HG02759 (cell line): Measurements from ENCODE around the gene SLC5A3.

Source experiments
- ATAC-seq: cut with Tn5 transposase; IDR thresholded peaks from one replicate; pipeline ENCODE4 v1.9.1; 2021; ENCODE audit warnings: mild to moderate bottlenecking, moderate library complexity; ENCODE audit not compliant: unreplicated experiment

Gene SLC5A3

DNA sequence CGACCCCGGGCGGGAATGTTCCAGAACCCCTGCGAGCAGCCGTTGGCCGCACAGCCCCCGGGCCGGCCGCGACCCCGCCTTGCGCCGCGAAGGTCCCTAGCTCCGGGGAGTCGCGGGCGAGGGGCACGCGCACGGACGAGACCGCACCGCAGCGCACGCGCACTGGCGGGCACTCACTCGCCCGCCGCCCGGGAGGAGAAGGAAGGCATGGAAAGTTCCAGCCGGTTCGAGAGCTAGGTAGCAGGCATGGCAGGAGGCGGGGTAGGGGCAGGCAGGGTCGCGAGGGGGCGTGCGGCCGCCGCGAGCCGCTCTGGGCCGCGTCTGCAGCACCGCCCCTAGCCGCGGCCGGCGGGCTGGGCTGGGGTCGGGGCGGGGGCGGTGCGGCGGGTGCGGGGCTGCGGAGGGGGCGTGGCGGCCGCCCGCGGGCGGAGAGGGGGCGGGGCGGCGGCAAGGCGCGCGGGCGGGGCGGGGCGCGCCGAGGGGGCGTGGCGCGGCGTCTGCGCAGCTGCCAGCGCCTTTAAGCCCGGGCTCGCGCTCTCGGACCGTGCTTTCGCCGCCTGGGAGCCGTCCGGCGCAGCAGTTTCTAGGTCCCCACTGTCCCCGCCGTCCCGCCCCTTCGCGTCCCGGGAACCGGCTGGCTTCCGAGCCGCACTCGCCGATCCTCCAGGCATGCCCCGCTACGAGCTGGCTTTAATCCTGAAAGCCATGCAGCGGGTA lies at the start of gene SLC5A3, which contains the start of gene MRPS6:
TSS of gene SLC5A3 (plus strand) at position 547 of the 717 bp plus-strand sequence. CDS start 21,621 bp downstream, outside the sequence.
TSS of gene MRPS6 (plus strand) at position 547 of the 717 bp plus-strand sequence. CDS start at position 670, 123 bp downstream.
- ATAC-seq, result peak; percentile 85

- no peak for ATAC-seq
Measured at GRCh38 chr21:34023691-34024373, 49.5 kb upstream of the SLC5A3 start.

DNA sequence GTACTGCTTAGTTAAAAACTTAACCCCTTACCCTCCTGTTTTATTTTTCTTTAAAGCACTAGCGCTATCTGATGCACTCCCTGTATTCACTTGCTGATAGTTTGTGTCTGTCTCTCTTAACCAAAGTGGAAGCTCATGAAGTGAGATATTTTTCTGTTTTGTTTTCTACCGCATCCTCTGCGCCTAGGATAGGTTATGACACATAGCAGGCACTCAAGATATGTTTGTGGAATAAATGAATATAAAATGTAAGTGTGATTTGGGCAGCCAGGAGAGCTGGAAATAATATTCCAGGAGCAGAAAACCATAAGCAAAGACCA lies 49.0 kb upstream of the SLC5A3 start:
- ATAC-seq, result no peak

- no peak for ATAC-seq
Measured at GRCh38 chr21:34027721-34028461, 45.5 kb upstream of the SLC5A3 start.

- ATAC-seq, result peak; percentile 87
Measured at GRCh38 chr21:34029743-34030528, 43.4 kb upstream of the SLC5A3 start.

GRCh38 chr21:34031835-34032370 lies 41.5 kb upstream of the SLC5A3 start:
- peak; percentile 64 for ATAC-seq

GRCh38 chr21:34034369-34035014 lies 38.9 kb upstream of the SLC5A3 start:
- ATAC-seq, result no peak

DNA sequence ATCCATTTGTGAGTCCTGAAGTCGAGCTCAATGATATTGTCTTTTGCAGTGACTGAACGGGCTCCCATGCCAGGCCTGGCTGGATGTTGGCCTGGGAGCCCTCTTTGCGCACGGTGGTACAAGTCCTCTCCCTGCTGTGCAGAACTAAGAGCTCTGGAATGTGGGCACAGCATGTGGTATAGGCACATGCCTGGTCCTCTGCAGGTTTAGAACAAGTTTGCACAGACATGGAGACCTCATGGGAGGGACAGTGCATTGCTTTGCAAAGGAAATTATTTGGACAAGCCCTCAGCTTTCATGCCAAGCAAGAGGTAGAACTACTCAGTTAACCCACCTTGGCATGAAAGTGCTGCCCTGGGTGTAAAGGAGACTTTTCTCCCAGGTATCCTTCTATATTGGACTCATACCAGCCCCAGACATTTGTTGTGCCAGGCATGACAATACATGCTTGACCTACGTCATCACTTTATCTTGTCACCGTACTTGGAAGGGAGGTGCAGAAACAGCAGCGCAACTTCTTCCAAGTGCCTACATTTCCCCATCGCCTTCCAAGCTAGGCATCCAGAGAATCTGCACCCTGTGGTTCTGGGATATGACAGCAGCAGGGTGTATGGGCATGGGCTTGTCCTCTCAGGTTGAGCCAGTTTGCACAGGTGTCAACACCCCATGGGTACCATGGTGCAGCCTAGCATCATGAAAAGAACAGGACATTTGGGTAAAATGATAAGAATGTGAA lies 37.6 kb upstream of the SLC5A3 start:
- no peak for ATAC-seq

GRCh38 chr21:34037009-34037795 lies 36.2 kb upstream of the SLC5A3 start:
- no peak for ATAC-seq

DNA sequence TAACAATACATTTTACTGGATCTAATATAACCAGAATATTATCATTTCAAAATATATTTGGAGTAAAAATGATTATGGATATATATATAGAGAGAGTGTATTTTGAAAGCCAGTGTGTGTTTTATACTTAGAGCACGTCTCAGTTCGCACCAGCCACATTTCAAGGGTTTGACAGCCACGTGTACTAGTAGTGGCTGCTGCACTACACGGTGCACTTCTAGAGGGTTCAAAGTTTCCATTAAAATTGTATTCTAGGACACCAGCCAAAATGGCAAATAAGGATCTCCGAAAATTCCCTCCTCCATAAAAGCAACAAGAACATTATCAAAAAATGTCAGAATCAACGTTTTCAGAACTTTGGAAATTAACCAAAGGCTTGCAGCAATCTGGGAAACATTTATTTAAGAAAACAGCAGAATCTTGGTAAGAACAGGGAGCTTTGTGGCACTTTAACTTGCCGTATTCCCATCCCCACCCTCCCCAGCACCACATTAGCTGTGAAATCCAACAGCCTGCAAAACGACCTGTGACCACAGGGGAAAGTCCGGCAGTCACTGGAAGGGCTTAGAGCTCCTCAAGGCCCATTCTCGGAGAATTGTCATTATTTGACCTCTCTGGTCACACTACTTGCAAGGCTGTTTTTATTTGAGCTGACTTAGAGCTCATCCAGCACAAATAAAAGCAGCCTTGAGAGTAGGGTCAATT lies 33.5 kb upstream of the SLC5A3 start:
- no peak for ATAC-seq

GRCh38 chr21:34042735-34043134 lies 30.6 kb upstream of the SLC5A3 start:
- no peak for ATAC-seq

- ATAC-seq, result no peak
Measured at GRCh38 chr21:34043333-34043732, 30.0 kb upstream of the SLC5A3 start.

DNA sequence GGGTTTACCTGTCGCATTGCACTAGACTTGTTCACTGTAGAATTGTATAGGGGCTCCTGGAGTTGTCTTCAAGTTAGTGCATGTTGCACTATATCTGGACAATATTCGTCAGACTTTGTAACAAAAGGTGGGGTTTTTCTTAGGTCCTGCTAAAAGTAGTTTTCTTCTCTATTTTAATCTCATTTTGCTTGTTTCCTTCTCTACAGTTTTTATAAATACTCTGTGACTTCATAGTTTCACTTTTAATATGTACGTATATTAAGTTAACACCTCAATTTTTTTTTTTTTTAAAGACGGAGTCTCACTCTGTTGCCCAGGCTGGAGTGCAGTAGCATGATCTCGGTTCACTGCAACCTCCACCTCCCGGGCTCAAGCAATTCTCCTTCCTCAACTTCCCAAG lies 26.5 kb upstream of the SLC5A3 start:
- ATAC-seq, result peak; percentile 53

GRCh38 chr21:34047835-34048234 lies 25.5 kb upstream of the SLC5A3 start:
- ATAC-seq, result no peak

DNA sequence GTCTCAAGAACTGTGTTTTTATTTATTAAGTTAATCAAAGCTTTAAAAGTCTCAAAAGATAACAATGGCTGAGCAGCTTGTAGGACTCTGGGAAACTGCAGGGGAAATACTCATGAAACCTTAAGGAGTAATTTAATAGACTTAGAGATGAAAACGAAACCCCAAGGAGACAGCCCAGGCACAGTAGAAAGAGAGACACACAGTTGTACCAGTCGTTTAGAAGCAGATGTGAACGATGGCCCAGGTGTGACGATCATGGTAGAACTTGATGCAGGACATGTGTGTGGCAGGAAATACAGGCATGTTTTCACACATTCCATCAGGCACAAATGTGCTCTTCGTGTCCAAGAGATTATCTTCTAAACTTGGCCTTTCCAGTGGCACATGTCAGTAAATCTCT lies 21.2 kb upstream of the SLC5A3 start:
- ATAC-seq, result no peak

DNA sequence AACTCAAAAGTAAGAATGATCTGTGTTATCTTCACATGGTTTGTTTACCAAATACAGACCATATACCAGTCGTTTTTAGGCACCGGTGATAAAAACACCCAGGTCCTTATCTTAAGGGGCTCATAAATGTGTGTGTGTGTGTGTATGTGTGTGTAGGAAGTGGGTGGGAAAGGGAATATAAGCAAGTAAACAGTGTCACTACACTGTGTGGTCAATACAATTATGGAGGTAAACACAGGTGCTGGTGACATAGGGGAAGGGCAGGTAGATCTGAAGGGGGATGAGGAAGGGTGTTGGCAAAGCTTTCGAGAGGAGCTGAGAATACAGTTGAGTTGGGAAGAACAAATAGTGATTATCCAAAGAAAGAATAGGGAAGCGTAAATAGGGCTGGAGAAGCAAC lies 19.1 kb upstream of the SLC5A3 start:
- ATAC-seq, result no peak

DNA sequence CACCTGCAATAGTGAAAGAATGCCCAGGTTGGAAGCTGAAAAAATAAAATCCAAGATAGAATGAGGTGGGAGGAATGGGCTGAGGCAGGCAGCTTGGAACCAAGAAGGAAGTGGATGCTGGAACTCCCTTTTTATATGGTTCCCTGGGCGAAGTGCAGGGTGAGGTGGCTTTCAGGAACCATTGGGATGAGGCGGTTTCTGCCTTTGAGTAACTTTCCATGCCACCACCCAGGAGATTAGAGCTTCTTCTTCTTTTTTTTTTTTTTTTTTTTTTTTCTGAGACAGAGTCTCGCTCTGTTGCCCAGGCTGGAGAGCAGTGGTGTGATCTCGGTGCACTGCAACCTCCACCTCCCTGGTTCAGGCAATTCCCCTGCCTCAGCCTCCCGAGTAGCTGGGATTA lies 17.8 kb upstream of the SLC5A3 start:
- ATAC-seq, result no peak

DNA sequence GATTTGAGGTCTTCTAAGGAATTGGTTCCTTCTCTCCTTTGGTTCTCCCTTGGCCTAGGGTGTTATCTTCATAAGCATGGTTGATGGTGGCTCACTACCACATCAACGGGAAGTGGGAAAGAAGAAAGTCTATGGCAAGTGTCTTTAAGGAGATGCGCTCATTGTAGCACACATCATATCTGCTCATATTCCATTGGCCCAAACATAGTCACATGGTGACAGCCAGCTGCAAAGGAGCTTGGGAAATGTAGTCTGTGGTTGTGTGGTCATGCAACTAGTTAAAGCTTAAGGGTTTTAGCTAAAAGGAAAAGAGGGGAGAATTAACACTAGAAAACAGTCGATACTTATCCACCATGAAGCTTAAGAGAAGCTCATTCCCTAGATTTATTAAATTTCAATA lies 11.4 kb upstream of the SLC5A3 start:
- ATAC-seq, result no peak
